NCI-H1930 (cell line): ENCODE data around the gene PDLIM7.

Experiments
- DNase-seq, 2 experiments: peaks; one replicate each; lab custom pipeline; 2025; lab: John Stamatoyannopoulos, UW

Gene PDLIM7

GRCh38 chr5:177524941-177525655 lies 27.7 kb upstream of the PDLIM7 start:
- no peak for DNase-seq

- no peak for DNase-seq
Measured at GRCh38 chr5:177524539-177524900, 27.1 kb upstream of the PDLIM7 start.

- no peak for DNase-seq
Measured at GRCh38 chr5:177523711-177524538, 26.5 kb upstream of the PDLIM7 start.

- DNase-seq, result no peak
Measured at GRCh38 chr5:177520916-177521513, 23.6 kb upstream of the PDLIM7 start.

- DNase-seq, result no peak
Measured at GRCh38 chr5:177520271-177520670, 22.9 kb upstream of the PDLIM7 start.

GRCh38 chr5:177519463-177520235 lies 22.2 kb upstream of the PDLIM7 start:
- no peak for DNase-seq

GRCh38 chr5:177516601-177517568 lies 19.5 kb upstream of the PDLIM7 start, which contains the start of gene DDX41:
TSS of gene DDX41 (minus strand) at chr5:177516961. CDS start at chr5:177516945, 16 bp downstream.
- DNase-seq, result peak; percentile 89 to 91

GRCh38 chr5:177515580-177515979 lies 18.2 kb upstream of the PDLIM7 start:
- DNase-seq, result no peak

GRCh38 chr5:177514541-177514940 lies 17.1 kb upstream of the PDLIM7 start:
- no peak for DNase-seq

GRCh38 chr5:177513500-177513899 lies 16.1 kb upstream of the PDLIM7 start:
- no peak for DNase-seq

- DNase-seq, result no peak
Measured at GRCh38 chr5:177512736-177513380, 15.5 kb upstream of the PDLIM7 start.

- DNase-seq, result no peak
Measured at GRCh38 chr5:177511796-177512675, 14.6 kb upstream of the PDLIM7 start.

GRCh38 chr5:177511181-177511580 lies 13.8 kb upstream of the PDLIM7 start:
- no peak for DNase-seq

- no peak for DNase-seq
Measured at GRCh38 chr5:177510567-177511053, 13.2 kb upstream of the PDLIM7 start.

- no peak for DNase-seq
Measured at GRCh38 chr5:177509991-177510566, 12.7 kb upstream of the PDLIM7 start.

- DNase-seq, result no peak
Measured at GRCh38 chr5:177509381-177509951, 12.1 kb upstream of the PDLIM7 start, which contains the start of gene DOK3. TSS of gene DOK3 (minus strand) at chr5:177509826. CDS start at chr5:177509540, 286 bp downstream.

- DNase-seq, result no peak
Measured at GRCh38 chr5:177508837-177509236, 11.4 kb upstream of the PDLIM7 start.

GRCh38 chr5:177508221-177508611 lies 10.8 kb upstream of the PDLIM7 start:
- no peak for DNase-seq
